ENCODE measurements around the gene ZNF174.

Gene ZNF174

GRCh38 chr16:3389663-3390338, 11.2 kb upstream of the ZNF174 start:
- H3K4me3 ChIP-seq (ENCODE audit: control insufficient read depth, low read depth, low read length) = no peak overlapping the region
- TF ChIP-seq, protein P1, sequence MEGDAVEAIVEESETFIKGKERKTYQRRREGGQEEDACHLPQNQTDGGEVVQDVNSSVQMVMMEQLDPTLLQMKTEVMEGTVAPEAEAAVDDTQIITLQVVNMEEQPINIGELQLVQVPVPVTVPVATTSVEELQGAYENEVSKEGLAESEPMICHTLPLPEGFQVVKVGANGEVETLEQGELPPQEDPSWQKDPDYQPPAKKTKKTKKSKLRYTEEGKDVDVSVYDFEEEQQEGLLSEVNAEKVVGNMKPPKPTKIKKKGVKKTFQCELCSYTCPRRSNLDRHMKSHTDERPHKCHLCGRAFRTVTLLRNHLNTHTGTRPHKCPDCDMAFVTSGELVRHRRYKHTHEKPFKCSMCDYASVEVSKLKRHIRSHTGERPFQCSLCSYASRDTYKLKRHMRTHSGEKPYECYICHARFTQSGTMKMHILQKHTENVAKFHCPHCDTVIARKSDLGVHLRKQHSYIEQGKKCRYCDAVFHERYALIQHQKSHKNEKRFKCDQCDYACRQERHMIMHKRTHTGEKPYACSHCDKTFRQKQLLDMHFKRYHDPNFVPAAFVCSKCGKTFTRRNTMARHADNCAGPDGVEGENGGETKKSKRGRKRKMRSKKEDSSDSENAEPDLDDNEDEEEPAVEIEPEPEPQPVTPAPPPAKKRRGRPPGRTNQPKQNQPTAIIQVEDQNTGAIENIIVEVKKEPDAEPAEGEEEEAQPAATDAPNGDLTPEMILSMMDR (conservative IDR thresholded peaks at IDR 0.05; ENCODE audit: control insufficient read depth, insufficient read depth, low read depth, low read length) = no peak
- no peak for DNase-seq (ENCODE audit: low read depth)

DNA sequence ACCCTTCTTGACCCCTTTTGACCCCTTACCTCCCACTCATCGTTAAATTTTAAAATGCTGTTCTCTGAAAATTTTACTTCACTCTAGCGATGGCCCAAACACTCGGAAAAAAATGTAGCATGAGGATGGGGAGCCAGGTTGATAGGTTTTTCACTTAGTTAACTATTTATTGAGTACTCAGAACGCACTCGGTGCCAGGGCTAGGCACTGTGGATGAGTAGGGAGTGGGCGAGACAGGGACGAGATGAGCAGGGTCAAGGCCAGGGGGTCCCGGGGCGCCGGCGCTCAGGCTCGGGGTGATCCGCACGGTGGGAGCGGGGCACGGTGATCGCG, 603 bp upstream of the ZNF174 start:
- H3K4me3 ChIP-seq (ENCODE audit: control insufficient read depth, low read depth, low read length) = peak overlapping the region; percentile 74
- TF ChIP-seq, protein P1 (conservative IDR thresholded peaks at IDR 0.05; ENCODE audit: control insufficient read depth, insufficient read depth, low read depth, low read length) = no peak
- no peak for DNase-seq (ENCODE audit: low read depth)

DNA sequence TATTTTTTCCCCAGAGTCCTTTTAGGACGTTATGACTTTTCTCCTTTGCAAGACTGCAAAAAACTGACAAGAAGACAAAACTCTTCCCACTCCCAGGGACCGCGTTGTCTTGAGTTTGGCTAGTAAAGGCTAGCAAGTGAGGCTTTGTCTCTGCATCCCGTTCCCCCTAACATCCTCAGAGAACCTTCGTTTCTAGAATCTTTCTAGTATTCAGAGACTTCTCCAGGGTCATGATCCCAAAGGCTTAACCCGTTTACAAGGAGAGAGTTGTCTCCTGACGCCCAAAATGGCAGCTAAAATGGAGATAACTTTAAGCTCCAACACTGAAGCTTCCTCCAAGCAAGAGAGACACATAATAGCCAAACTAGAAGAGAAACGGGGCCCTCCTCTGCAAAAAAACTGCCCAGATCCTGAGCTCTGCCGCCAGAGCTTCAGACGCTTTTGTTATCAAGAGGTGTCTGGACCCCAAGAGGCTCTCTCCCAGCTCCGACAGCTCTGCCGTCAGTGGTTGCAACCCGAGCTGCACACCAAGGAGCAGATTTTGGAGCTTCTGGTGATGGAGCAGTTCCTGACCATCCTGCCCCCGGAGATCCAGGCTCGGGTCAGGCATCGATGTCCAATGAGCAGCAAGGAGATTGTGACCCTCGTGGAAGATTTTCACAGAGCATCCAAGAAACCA, 843 bp downstream of the ZNF174 start:
- peak; percentile 14 for DNase-seq (ENCODE audit: low read depth)
- TF ChIP-seq, protein P1 (conservative IDR thresholded peaks at IDR 0.05; ENCODE audit: control insufficient read depth, insufficient read depth, low read depth, low read length) = no peak
- H3K4me3 ChIP-seq (ENCODE audit: control insufficient read depth, low read depth, low read length) = peak overlapping the region; percentile 74

DNA sequence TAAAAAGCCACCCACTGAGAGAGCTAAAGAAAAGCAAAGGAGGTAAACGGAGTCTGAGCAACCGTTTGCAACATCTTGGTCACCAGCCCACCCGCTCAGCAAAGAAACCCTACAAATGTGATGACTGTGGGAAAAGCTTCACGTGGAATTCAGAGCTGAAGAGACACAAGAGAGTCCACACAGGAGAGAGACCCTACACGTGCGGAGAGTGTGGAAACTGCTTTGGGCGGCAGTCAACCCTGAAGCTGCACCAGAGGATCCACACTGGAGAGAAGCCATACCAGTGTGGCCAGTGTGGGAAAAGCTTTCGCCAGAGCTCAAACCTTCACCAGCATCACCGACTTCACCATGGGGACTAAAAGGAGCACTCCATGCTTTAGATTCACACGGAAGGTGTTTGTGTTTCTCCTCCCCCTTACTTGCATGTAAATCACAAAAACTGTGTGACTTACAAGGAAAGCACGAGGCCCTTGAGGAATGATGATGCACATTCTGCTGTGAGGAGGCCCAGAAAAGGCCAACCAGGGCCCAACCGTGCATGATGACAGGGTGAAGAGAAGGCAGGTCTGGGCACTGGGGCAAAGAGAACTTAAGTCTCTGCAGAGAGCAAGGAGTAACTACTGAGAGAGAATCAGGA, 7.7 kb downstream of the ZNF174 start:
- no peak overlapping the region for H3K4me3 ChIP-seq (ENCODE audit: control insufficient read depth, low read depth, low read length)
- DNase-seq (ENCODE audit: low read depth) = no peak
- TF ChIP-seq, protein P1 (conservative IDR thresholded peaks at IDR 0.05; ENCODE audit: control insufficient read depth, insufficient read depth, low read depth, low read length) = no peak

GRCh38 chr16:3413730-3414379, 12.8 kb downstream of the ZNF174 start:
- DNase-seq (ENCODE audit: low read depth) = no peak
- TF ChIP-seq, protein P1 (conservative IDR thresholded peaks at IDR 0.05; ENCODE audit: control insufficient read depth, insufficient read depth, low read depth, low read length) = no peak
- no peak overlapping the region for H3K4me3 ChIP-seq (ENCODE audit: control insufficient read depth, low read depth, low read length)

DNA sequence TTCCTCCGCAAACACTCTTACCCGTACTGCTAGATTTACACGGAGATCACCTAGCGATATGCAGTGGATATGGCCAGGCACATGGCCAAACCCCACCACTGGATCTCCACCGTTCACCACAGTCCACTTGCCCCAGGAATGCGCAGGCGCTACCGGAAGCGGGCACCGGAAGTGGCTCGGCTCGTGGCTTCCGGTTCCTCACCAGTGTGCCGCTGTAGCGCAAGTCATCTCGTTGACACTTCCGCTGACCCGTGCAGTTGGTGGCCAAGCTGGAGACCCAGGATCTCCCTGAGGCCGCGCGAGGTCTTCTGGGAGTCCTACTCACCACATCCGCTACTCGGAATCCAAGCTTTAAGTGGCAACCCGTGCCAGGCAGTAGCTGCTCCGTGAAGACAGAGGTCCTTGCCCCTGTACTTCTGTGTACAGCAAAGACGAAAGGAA, 30.8 kb downstream of the ZNF174 start:
- H3K4me3 ChIP-seq (ENCODE audit: control insufficient read depth, low read depth, low read length) = peak overlapping the region; percentile 10
- TF ChIP-seq, protein P1 (conservative IDR thresholded peaks at IDR 0.05; ENCODE audit: control insufficient read depth, insufficient read depth, low read depth, low read length) = no peak
- peak; percentile 41 for DNase-seq (ENCODE audit: low read depth)

All from fibroblast of mammary gland (primary cell).